MG63 (cell line): Measurements from ENCODE around the gene LPCAT3. TPM values are rescaled to one million over a fixed set of nuclear protein-coding genes. Genes with fewer than 3 reads are reported as not detected.

Experiments used
- DNase-seq: peaks from one replicate; pipeline ENCODE4 v3.0.0-alpha.2; 2020
- H3K27me3 ChIP-seq: fragments of 250-450 bp; sonication (Bioruptor Pico); 2 replicates; pipeline ENCODE4 v1.5.1; 2020; ENCODE audit warnings: mild to moderate bottlenecking, moderate library complexity
- H3K36me3 ChIP-seq: fragments of 250-450 bp; sonication (Bioruptor Pico); 2 replicates; pipeline ENCODE4 v1.5.1; 2020; ENCODE audit warnings: mild to moderate bottlenecking, moderate library complexity
- H3K4me3 ChIP-seq: fragments of 250-450 bp; sonication (Bioruptor Pico); 2 replicates; pipeline ENCODE4 v1.5.1; 2020; ENCODE audit warnings: mild to moderate bottlenecking, moderate library complexity
- H3K9me3 ChIP-seq: fragments of 250-450 bp; sonication (Bioruptor Pico); 2 replicates; pipeline ENCODE4 v1.5.1; 2020; ENCODE audit warnings: mild to moderate bottlenecking, moderate library complexity
- total RNA-seq: library from RNA; depleted of rRNA; stranded (reverse); fragments of >200 nt; shearing (Covaris generic); gene quantifications from 2 replicates; pipeline ENCODE4 v1.2.3, GENCODE V29; 2014; ENCODE audit warnings: low replicate concordance; rRNA removed

Gene LPCAT3
- total RNA-seq, 1 experiment from 2014 or later = 14.3 TPM

GRCh38 chr12:6928703-6929407 lies 89.4 kb downstream of the LPCAT3 start:
- H3K9me3 ChIP-seq = no peaks in the 10 kb centered on the region
- DNase-seq = no peak
- H3K4me3 ChIP-seq = peak overlapping the region; percentile 84

GRCh38 chr12:6928022-6928702 lies 90.1 kb downstream of the LPCAT3 start:
- Histone ChIP-seq H3K9me3 (no peaks in the 10 kb centered on the region), H3K36me3 (peaks cover 40% of the 10 kb centered on the region), H3K4me3 (peak overlapping the region; percentile 84), H3K27me3 (no peaks in the 10 kb centered on the region)
- DNase-seq = no peak

More at GRCh38 chr12:6928703-6929407, 89.4 kb downstream of the LPCAT3 start:
- Histone ChIP-seq H3K27me3 (no peaks in the 10 kb centered on the region), H3K36me3 (peaks cover 47% of the 10 kb centered on the region)

GRCh38 chr12:6927379-6928021 lies 90.8 kb downstream of the LPCAT3 start, which contains the start of gene ATN1:
ATN1 (plus strand) TSS chr12:6927959; CDS start chr12:6934002, 6,043 bp downstream.
- Histone ChIP-seq H3K36me3 (peaks cover 34% of the 10 kb centered on the region), H3K4me3 (peak within 1 kb of the TSS; percentile 84), H3K27me3 (no peaks in the 10 kb centered on the region), H3K9me3 (no peaks in the 10 kb centered on the region)
- DNase-seq = peak; percentile 87

Other genes starting within 250 kb of the LPCAT3 start
- gene LAG3, start 246.0 kb downstream of the LPCAT3 start, total RNA-seq = 0.17 TPM in 1 of 2 replicates, not detected in the other
- not detected in 2 replicates for gene CD4, start 228.9 kb downstream of the LPCAT3 start, total RNA-seq
- not detected in 2 replicates for gene GPR162, start 196.7 kb downstream of the LPCAT3 start, total RNA-seq
- 19.4 and 45.6 TPM in 2 replicates for gene P3H3, start 190.1 kb downstream of the LPCAT3 start, total RNA-seq
- gene GNB3, start 177.6 kb downstream of the LPCAT3 start, total RNA-seq = 0.43 TPM in 1 of 2 replicates, not detected in the other
- 29.8 and 110 TPM in 2 replicates for gene CDCA3, start 167.2 kb downstream of the LPCAT3 start, total RNA-seq
- gene USP5, start 166.3 kb downstream of the LPCAT3 start, total RNA-seq = 104 and 143 TPM in 2 replicates
- 1,500 and 1,845 TPM in 2 replicates for gene TPI1, start 150.9 kb downstream of the LPCAT3 start, total RNA-seq
- gene SPSB2, start 145.2 kb downstream of the LPCAT3 start, total RNA-seq = 11.4 and 19.9 TPM in 2 replicates
- 2.7 and 49.9 TPM in 2 replicates for gene LRRC23, start 113.7 kb downstream of the LPCAT3 start, total RNA-seq
- gene ENO2, start 103.9 kb downstream of the LPCAT3 start, total RNA-seq = 5.6 and 11.9 TPM in 2 replicates
- gene ATN1, start 90.5 kb downstream of the LPCAT3 start, total RNA-seq = 2.8 and 5.0 TPM in 2 replicates
- gene RNU7-1, start 74.7 kb downstream of the LPCAT3 start, total RNA-seq = not detected in 2 replicates
- 136 and 311 TPM in 2 replicates for gene C12orf57, start 74.5 kb downstream of the LPCAT3 start, total RNA-seq
- not detected in 2 replicates for gene PTPN6, start 67.1 kb downstream of the LPCAT3 start, total RNA-seq
- 349 and 524 TPM in 2 replicates for gene PHB2, start 47.8 kb downstream of the LPCAT3 start, total RNA-seq
- gene EMG1, start 47.6 kb downstream of the LPCAT3 start, total RNA-seq = 23.5 and 56.5 TPM in 2 replicates
- gene C1S, start 42.2 kb upstream of the LPCAT3 start, total RNA-seq = 21.2 and 32.6 TPM in 2 replicates
- 45.9 and 50.9 TPM in 2 replicates for gene C1R, start 74.0 kb upstream of the LPCAT3 start, total RNA-seq
- 0.32 and 3.7 TPM in 2 replicates for gene C1RL, start 90.7 kb upstream of the LPCAT3 start, total RNA-seq
- gene RBP5, start 110.4 kb upstream of the LPCAT3 start, total RNA-seq = not detected in 2 replicates
- gene CLSTN3, start 111.9 kb upstream of the LPCAT3 start, total RNA-seq = not detected in 2 replicates
- 26.8 and 45.6 TPM in 2 replicates for gene PEX5, start 171.2 kb upstream of the LPCAT3 start, total RNA-seq